ENCODE measurements around the gene NPR2.

NPR2 gene

DNA sequence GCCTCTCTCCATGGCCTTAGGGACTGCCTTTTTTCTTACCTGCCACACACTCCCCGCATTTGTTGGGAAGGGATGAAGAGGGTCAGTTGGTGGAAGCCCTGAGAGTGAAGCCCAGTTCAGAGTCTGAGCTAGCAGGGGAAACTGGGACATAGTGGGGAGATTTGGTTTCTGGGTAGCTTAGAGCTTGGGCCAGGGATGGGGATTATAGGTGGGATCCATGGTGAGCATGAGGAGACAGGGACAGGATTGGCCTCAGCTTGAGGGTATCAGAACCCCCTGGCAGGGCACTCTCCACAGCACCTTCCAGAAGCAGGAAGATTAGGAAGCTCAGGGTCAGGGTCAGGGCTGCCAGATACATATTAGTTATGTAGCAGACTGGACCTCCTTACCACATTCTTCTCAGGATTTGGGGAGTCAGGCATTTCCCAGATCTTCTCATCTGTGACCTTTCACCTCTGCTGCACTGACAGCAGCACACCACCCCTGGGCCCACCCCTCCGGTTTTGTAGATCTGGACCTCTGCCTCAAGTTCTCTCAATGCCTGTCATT, 61.0 kb downstream of the NPR2 start:
- H3K9me3 ChIP-seq (ENCODE audit: control insufficient read depth, low read length), result no peaks in the 10 kb centered on the region
- no peak overlapping the region for H2AK5ac ChIP-seq (ENCODE audit: low read length, severe bottlenecking)
- 100% methylated on average over 2 of the region's 2 CpGs for WGBS
- no peak overlapping the region for H4K91ac ChIP-seq (ENCODE audit: low read length)
- no peak for DNase-seq
- no peak overlapping the region for H3K14ac ChIP-seq (ENCODE audit: low read length in 2 of 2)
- H3K79me1 ChIP-seq (replicated peaks; ENCODE audit: low read length, poor library complexity, severe bottlenecking), result no peaks in the 10 kb centered on the region
- H3K18ac ChIP-seq (ENCODE audit: low read depth in 1 of 2, low read length in 2 of 2), result no peak overlapping the region
- H3K23ac ChIP-seq (ENCODE audit: low read length in 2 of 2), result no peak overlapping the region
- H3K27ac ChIP-seq (ENCODE audit: low read length, poor library complexity, severe bottlenecking), result no peak overlapping the region
- H2BK5ac ChIP-seq (ENCODE audit: low read depth, low read length, poor library complexity, severe bottlenecking), result no peak overlapping the region
- H3K27me3 ChIP-seq (ENCODE audit: control insufficient read depth in 1 of 2, insufficient read depth in 1 of 2, low read length in 2 of 2), result peaks cover 0 to 16% of the 10 kb centered on the region in 2 experiments
- H4K8ac ChIP-seq (ENCODE audit: low read length), result no peak overlapping the region
- H2BK120ac ChIP-seq (ENCODE audit: low read depth, low read length), result no peak overlapping the region
- H3K4me2 ChIP-seq (ENCODE audit: low read length, poor library complexity, severe bottlenecking), result no peak overlapping the region
- H3K4me1 ChIP-seq (ENCODE audit: control insufficient read depth, insufficient read depth, low read depth, low read length), result peaks cover 4% of the 10 kb centered on the region
- no peak overlapping the region for H2BK15ac ChIP-seq (ENCODE audit: low read depth, poor library complexity, severe bottlenecking)
- H3K36me3 ChIP-seq (ENCODE audit: control insufficient read depth in 1 of 2, insufficient read depth in 2 of 2, low read depth in 1 of 2, low read length in 2 of 2), result peaks cover 13 to 15% of the 10 kb centered on the region in 2 experiments
- H3K4ac ChIP-seq (ENCODE audit: low read depth in 1 of 2, low read length in 2 of 2), result no peak overlapping the region
- no peak overlapping the region for H2BK12ac ChIP-seq (ENCODE audit: low read length in 2 of 2)
- H3K4me3 ChIP-seq (ENCODE audit: insufficient read depth in 1 of 2, low read depth in 1 of 2, low read length in 2 of 2), result no peak overlapping the region
- H2AFZ ChIP-seq (ENCODE audit: low read depth, low read length), result no peak overlapping the region
- no peak overlapping the region for H3K9ac ChIP-seq (ENCODE audit: low read length)

DNA sequence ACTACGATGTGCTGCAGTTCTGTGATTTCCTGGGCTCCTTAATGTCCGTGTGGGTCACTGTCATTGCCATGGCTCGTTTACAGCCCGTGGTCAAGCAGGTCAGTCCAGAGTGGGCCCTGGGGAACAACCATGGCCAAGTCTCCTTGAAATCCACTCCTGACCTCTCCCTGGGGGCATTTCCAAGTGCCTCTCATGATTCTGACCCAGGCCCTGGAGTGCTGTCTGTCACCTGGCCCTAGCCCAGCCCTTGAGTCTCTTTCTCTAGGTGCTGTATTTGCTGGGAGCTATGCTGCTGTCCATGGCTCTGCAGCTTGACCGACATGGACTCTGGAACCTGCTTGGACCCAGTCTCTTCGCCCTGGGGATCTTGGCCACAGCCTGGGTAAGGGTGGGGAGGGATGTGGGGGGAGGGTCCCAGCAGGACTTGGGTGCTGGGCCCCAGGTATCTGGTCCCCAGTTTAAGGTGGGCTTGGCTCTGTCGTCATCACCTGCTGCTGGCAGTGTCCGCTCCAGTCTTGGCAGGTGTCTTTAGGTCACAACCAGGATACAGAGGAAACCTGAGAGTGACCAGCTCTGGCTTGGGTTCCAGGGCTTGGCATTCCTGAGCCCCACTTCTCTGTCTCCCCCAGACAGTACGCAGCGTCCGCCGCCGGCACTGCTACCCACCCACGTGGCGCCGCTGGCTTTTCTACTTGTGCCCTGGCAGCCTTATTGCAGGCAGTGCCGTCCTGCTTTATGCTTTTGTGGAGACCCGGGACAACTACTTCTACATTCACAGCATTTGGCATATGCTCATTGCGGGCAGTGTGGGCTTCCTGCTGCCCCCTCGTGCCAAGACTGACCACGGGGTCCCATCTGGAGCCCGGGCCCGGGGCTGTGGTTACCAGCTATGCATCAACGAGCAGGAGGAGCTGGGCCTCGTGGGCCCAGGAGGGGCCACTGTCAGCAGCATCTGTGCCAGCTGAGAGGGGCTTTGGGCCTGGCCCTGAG, 61.8 kb downstream of the NPR2 start:
- Histone ChIP-seq H3K4me3 (ENCODE audit: insufficient read depth in 1 of 2, low read depth in 1 of 2, low read length in 2 of 2) (no peak overlapping the region), H3K36me3 (ENCODE audit: control insufficient read depth in 1 of 2, insufficient read depth in 2 of 2, low read depth in 1 of 2, low read length in 2 of 2) (peaks cover 12 to 14% of the 10 kb centered on the region in 2 experiments), H2AK5ac (ENCODE audit: low read length, severe bottlenecking) (no peak overlapping the region), H3K4ac (ENCODE audit: low read depth in 1 of 2, low read length in 2 of 2) (no peak overlapping the region), H3K4me1 (ENCODE audit: control insufficient read depth, insufficient read depth, low read depth, low read length) (no peaks in the 10 kb centered on the region), H3K18ac (ENCODE audit: low read depth in 1 of 2, low read length in 2 of 2) (no peak overlapping the region), H2BK12ac (ENCODE audit: low read length in 2 of 2) (no peak overlapping the region), H3K27me3 (ENCODE audit: control insufficient read depth in 1 of 2, insufficient read depth in 1 of 2, low read length in 2 of 2) (peaks cover 0 to 19% of the 10 kb centered on the region in 2 experiments), H2AFZ (ENCODE audit: low read depth, low read length) (no peak overlapping the region), H3K14ac (ENCODE audit: low read length in 2 of 2) (no peak overlapping the region), H3K27ac (ENCODE audit: low read length, poor library complexity, severe bottlenecking) (no peak overlapping the region), H3K9ac (ENCODE audit: low read length) (no peak overlapping the region), H3K9me3 (ENCODE audit: control insufficient read depth, low read length) (no peaks in the 10 kb centered on the region), H2BK120ac (ENCODE audit: low read depth, low read length) (no peak overlapping the region), H4K91ac (ENCODE audit: low read length) (no peak overlapping the region), H2BK5ac (ENCODE audit: low read depth, low read length, poor library complexity, severe bottlenecking) (no peak overlapping the region), H3K4me2 (ENCODE audit: low read length, poor library complexity, severe bottlenecking) (no peak overlapping the region), H4K8ac (ENCODE audit: low read length) (no peak overlapping the region), H3K23ac (ENCODE audit: low read length in 2 of 2) (no peak overlapping the region), H3K79me1 (replicated peaks; ENCODE audit: low read length, poor library complexity, severe bottlenecking) (no peaks in the 10 kb centered on the region), H2BK15ac (ENCODE audit: low read depth, poor library complexity, severe bottlenecking) (no peak overlapping the region)
- DNase-seq, result no peak
- WGBS, result 86% methylated on average over 25 of the region's 25 CpGs

DNA sequence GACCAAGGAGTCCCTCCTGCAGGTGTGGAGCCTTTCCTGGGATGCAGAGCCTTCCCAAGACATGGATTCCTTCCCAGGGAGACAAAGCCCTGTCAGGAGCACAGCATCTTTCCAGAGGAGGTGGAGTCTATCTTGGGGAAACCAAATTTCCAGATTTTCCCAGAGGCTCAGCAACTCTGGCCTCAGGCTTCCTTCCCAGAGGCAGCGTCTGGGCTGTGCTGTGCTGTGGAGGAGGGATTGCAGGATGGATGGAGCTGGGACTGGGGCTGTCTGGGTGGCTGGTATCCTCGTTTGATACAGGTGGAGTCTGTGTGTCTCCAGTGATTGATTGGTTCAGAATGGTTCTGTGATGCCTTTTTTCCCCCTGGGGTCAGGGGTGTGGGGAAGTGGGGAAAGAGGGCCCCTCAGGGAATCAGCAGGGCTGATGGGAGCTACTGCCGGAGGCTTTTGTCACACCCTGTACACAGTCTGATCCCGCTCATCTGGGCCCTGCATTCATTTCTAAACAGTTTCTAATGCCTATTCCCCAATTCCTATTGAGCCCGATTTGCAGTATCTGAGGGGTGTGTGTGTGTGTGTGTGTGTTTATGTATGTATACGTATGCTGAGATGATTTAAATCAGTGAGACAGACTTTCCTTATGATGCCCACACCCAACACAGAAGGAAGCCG, 62.8 kb downstream of the NPR2 start:
- Histone ChIP-seq H3K36me3 (ENCODE audit: control insufficient read depth in 1 of 2, insufficient read depth in 2 of 2, low read depth in 1 of 2, low read length in 2 of 2) (peaks cover 11 to 12% of the 10 kb centered on the region in 2 experiments), H3K4ac (ENCODE audit: low read depth in 1 of 2, low read length in 2 of 2) (no peak overlapping the region)

DNA sequence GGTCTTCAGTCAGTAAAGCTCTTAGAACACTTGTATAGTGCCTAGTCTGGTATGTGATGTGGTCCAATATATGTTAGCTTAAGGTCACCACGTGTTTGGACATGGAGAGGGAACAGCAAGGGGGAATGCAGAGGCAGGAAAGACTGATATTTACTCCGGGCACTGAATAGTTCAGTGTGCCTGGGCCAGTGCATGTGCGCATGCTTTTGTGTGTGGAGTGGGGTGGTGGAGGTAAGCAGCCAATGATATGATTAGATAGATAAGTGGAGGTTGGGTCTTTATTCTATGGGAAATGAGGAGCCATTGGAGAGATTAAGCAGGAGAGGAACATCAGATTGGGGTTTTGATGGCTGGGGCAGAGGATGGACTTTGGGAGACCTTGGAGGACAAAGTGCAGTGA, 64.8 kb downstream of the NPR2 start:
- no peak overlapping the region for H3K4me3 ChIP-seq (ENCODE audit: insufficient read depth in 1 of 2, low read depth in 1 of 2, low read length in 2 of 2)
- H3K9me3 ChIP-seq (ENCODE audit: control insufficient read depth, low read length), result no peaks in the 10 kb centered on the region
- H3K14ac ChIP-seq (ENCODE audit: low read length in 2 of 2), result no peak overlapping the region
- no peak overlapping the region for H2BK12ac ChIP-seq (ENCODE audit: low read length in 2 of 2)
- no peaks in the 10 kb centered on the region for H3K79me1 ChIP-seq (replicated peaks; ENCODE audit: low read length, poor library complexity, severe bottlenecking)
- 71% methylated on average over 3 of the region's 3 CpGs for WGBS
- H3K27ac ChIP-seq (ENCODE audit: low read length, poor library complexity, severe bottlenecking), result no peak overlapping the region
- H3K18ac ChIP-seq (ENCODE audit: low read depth in 1 of 2, low read length in 2 of 2), result no peak overlapping the region
- peaks cover 7 to 12% of the 10 kb centered on the region in 2 experiments for H3K36me3 ChIP-seq (ENCODE audit: control insufficient read depth in 1 of 2, insufficient read depth in 2 of 2, low read depth in 1 of 2, low read length in 2 of 2)
- no peak overlapping the region for H2BK120ac ChIP-seq (ENCODE audit: low read depth, low read length)
- H2BK15ac ChIP-seq (ENCODE audit: low read depth, poor library complexity, severe bottlenecking), result no peak overlapping the region
- no peak overlapping the region for H2BK5ac ChIP-seq (ENCODE audit: low read depth, low read length, poor library complexity, severe bottlenecking)
- H3K23ac ChIP-seq (ENCODE audit: low read length in 2 of 2), result no peak overlapping the region
- no peak overlapping the region for H2AFZ ChIP-seq (ENCODE audit: low read depth, low read length)
- H3K4ac ChIP-seq (ENCODE audit: low read depth in 1 of 2, low read length in 2 of 2), result no peak overlapping the region
- H3K9ac ChIP-seq (ENCODE audit: low read length), result no peak overlapping the region
- H3K4me2 ChIP-seq (ENCODE audit: low read length, poor library complexity, severe bottlenecking), result no peak overlapping the region
- H4K91ac ChIP-seq (ENCODE audit: low read length), result no peak overlapping the region
- no peak for DNase-seq
- H4K8ac ChIP-seq (ENCODE audit: low read length), result no peak overlapping the region
- peaks cover 15 to 39% of the 10 kb centered on the region in 2 experiments for H3K27me3 ChIP-seq (ENCODE audit: control insufficient read depth in 1 of 2, insufficient read depth in 1 of 2, low read length in 2 of 2)
- no peak overlapping the region for H2AK5ac ChIP-seq (ENCODE audit: low read length, severe bottlenecking)
- H3K4me1 ChIP-seq (ENCODE audit: control insufficient read depth, insufficient read depth, low read depth, low read length), result no peaks in the 10 kb centered on the region

More for the DNA sequence above, 62.8 kb downstream of the NPR2 start:
- Histone ChIP-seq H3K4me1 (ENCODE audit: control insufficient read depth, insufficient read depth, low read depth, low read length) (no peaks in the 10 kb centered on the region), H2BK15ac (ENCODE audit: low read depth, poor library complexity, severe bottlenecking) (no peak overlapping the region), H3K23ac (ENCODE audit: low read length in 2 of 2) (no peak overlapping the region), H3K27ac (ENCODE audit: low read length, poor library complexity, severe bottlenecking) (no peak overlapping the region), H2BK5ac (ENCODE audit: low read depth, low read length, poor library complexity, severe bottlenecking) (no peak overlapping the region), H3K4me2 (ENCODE audit: low read length, poor library complexity, severe bottlenecking) (no peak overlapping the region), H3K79me1 (replicated peaks; ENCODE audit: low read length, poor library complexity, severe bottlenecking) (no peaks in the 10 kb centered on the region), H3K9ac (ENCODE audit: low read length) (no peak overlapping the region), H2AFZ (ENCODE audit: low read depth, low read length) (no peak overlapping the region), H4K91ac (ENCODE audit: low read length) (no peak overlapping the region), H3K14ac (ENCODE audit: low read length in 2 of 2) (no peak overlapping the region), H3K9me3 (ENCODE audit: control insufficient read depth, low read length) (no peaks in the 10 kb centered on the region), H3K27me3 (ENCODE audit: control insufficient read depth in 1 of 2, insufficient read depth in 1 of 2, low read length in 2 of 2) (peaks cover 0 to 26% of the 10 kb centered on the region in 2 experiments), H2BK120ac (ENCODE audit: low read depth, low read length) (no peak overlapping the region), H4K8ac (ENCODE audit: low read length) (no peak overlapping the region), H3K4me3 (ENCODE audit: insufficient read depth in 1 of 2, low read depth in 1 of 2, low read length in 2 of 2) (no peak overlapping the region), H3K18ac (ENCODE audit: low read depth in 1 of 2, low read length in 2 of 2) (no peak overlapping the region), H2BK12ac (ENCODE audit: low read length in 2 of 2) (no peak overlapping the region), H2AK5ac (ENCODE audit: low read length, severe bottlenecking) (no peak overlapping the region)
- WGBS, result 85% methylated on average over 3 of the region's 7 CpGs
- DNase-seq, result no peak
